Liver (tissue), 3 donors: ENCODE data around the gene MTHFD1L.
"Not testable (repeated sequence)": the region's sequence is repeated elsewhere in the genome, so short reads cannot be mapped to it uniquely, and the experiment has no call there.

Experiments
- CTCF ChIP-seq: fragments of 150-350 bp; IDR thresholded peaks from 2 replicates; pipeline ENCODE4 v1.5.1; 2017; ENCODE audit warnings: improper control_type of control experiment, low read depth, low read length; ENCODE audit not compliant: missing input control
- EGR1 ChIP-seq, 2 donors: IDR thresholded peaks; 2 replicates each; pipeline ENCODE4 v1.6.1; 2016 to 2018; ENCODE audit warnings: antibody characterized with exemption in 2 of 2, low read depth in 2 of 2
- FOXA1 ChIP-seq: IDR thresholded peaks from 2 replicates; pipeline ENCODE4 v1.6.1; 2016; ENCODE audit warnings: antibody characterized with exemption
- GABPA ChIP-seq, 2 donors: IDR thresholded peaks in 1 of 2; conservative IDR thresholded peaks in 1 of 2; 2 replicates each; pipeline ENCODE4 v1.6.1; 2016; ENCODE audit warnings: antibody characterized with exemption in 2 of 2, mild to moderate bottlenecking in 1 of 2, moderate library complexity in 1 of 2
- HNF4A ChIP-seq, 2 donors: conservative IDR thresholded peaks; 2 replicates each; pipeline ENCODE4 v1.6.1; 2016; ENCODE audit warnings: antibody characterized with exemption in 2 of 2, mild to moderate bottlenecking in 2 of 2
- JUND ChIP-seq, 2 donors: IDR thresholded peaks; 2 replicates each; pipeline ENCODE4 v1.6.1; 2016; ENCODE audit warnings: antibody characterized with exemption in 2 of 2
- RAD21 ChIP-seq, 2 donors: IDR thresholded peaks; 2 replicates each; pipeline ENCODE4 v1.6.1; 2016; ENCODE audit warnings: antibody characterized with exemption in 2 of 2, mild to moderate bottlenecking in 2 of 2
- RXRA ChIP-seq, 2 donors: IDR thresholded peaks; 2 replicates each; pipeline ENCODE4 v1.6.1; 2017 to 2018; ENCODE audit warnings: antibody characterized with exemption in 2 of 2, mild to moderate bottlenecking in 1 of 2
- SP1 ChIP-seq: IDR thresholded peaks from 2 replicates; pipeline ENCODE4 v1.6.1; 2018; ENCODE audit warnings: antibody characterized with exemption, mild to moderate bottlenecking
- TAF1 ChIP-seq: conservative IDR thresholded peaks from 2 replicates; pipeline ENCODE4 v1.6.1; 2016; ENCODE audit warnings: antibody characterized with exemption, mild to moderate bottlenecking
- YY1 ChIP-seq: IDR thresholded peaks from 2 replicates; pipeline ENCODE4 v1.6.1; 2016; ENCODE audit warnings: antibody characterized with exemption, mild to moderate bottlenecking
- TF ChIP-seq, protein P1 (sequence below): IDR thresholded peaks from 2 replicates; pipeline ENCODE4 v1.6.1; 2016; ENCODE audit warnings: antibody characterized with exemption, mild to moderate bottlenecking
- TF ChIP-seq, protein P2 (sequence below): IDR thresholded peaks from 2 replicates; pipeline ENCODE4 v1.6.1; 2016; ENCODE audit warnings: antibody characterized with exemption
- TF ChIP-seq, protein P3 (sequence below): IDR thresholded peaks from 2 replicates; pipeline ENCODE4 v1.6.1; 2016; ENCODE audit warnings: antibody characterized with exemption
- donor health status: healthy.
- donor health status: healthy.

DNA sequence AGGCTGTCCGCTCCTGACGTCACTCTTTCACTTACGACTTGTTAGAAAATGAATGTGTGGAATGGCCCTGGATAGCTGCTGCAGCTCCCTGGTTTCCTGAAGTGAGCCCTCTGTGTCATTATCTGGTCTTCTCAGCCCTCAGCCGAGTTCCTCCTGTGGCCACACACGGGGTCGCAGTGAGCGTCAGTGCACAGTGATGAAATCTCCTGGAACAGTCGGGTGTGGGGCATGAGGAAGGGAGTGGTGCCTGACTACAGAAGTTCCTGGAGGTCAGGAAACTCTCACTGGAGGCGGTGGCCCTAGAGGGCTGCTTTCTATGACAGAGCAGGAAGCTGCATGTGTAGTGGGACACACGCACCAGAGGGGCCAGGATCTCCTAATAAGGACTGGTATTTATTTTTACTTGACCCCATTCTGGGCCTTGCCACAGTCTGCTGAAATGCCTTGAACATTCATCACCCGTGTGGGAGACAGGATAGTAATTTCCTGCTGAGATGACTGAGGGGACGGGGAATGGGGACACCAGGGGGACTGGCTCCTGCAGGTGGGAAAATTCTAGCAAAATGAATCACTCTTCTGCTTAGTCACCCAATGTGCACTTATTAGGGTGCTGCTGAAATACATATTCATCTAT is 175.5 kb downstream of the MTHFD1L start:
- TF ChIP-seq CTCF (peak; percentile 6), RAD21 (IDR thresholded peaks at IDR 0.05) (peak; percentile 53 to 59), RXRA (IDR thresholded peaks at IDR 0.05) (peak; percentile 66 to 73), SP1 (peak; percentile 71), JUND (IDR thresholded peaks at IDR 0.05) (peak in 1 of 2 donors; percentile 18)
- TF ChIP-seq GABPA (IDR thresholded peaks at IDR 0.05 in 1 of 2, conservative IDR thresholded peaks at IDR 0.05 in 1 of 2); TAF1; YY1; EGR1 (IDR thresholded peaks at IDR 0.05; ENCODE audit: low read depth in 2 of 2); HNF4A (conservative IDR thresholded peaks at IDR 0.05); FOXA1: not testable (repeated sequence)
- TF ChIP-seq, protein P1, sequence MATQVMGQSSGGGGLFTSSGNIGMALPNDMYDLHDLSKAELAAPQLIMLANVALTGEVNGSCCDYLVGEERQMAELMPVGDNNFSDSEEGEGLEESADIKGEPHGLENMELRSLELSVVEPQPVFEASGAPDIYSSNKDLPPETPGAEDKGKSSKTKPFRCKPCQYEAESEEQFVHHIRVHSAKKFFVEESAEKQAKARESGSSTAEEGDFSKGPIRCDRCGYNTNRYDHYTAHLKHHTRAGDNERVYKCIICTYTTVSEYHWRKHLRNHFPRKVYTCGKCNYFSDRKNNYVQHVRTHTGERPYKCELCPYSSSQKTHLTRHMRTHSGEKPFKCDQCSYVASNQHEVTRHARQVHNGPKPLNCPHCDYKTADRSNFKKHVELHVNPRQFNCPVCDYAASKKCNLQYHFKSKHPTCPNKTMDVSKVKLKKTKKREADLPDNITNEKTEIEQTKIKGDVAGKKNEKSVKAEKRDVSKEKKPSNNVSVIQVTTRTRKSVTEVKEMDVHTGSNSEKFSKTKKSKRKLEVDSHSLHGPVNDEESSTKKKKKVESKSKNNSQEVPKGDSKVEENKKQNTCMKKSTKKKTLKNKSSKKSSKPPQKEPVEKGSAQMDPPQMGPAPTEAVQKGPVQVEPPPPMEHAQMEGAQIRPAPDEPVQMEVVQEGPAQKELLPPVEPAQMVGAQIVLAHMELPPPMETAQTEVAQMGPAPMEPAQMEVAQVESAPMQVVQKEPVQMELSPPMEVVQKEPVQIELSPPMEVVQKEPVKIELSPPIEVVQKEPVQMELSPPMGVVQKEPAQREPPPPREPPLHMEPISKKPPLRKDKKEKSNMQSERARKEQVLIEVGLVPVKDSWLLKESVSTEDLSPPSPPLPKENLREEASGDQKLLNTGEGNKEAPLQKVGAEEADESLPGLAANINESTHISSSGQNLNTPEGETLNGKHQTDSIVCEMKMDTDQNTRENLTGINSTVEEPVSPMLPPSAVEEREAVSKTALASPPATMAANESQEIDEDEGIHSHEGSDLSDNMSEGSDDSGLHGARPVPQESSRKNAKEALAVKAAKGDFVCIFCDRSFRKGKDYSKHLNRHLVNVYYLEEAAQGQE: peak; percentile 49
- TF ChIP-seq, protein P2, sequence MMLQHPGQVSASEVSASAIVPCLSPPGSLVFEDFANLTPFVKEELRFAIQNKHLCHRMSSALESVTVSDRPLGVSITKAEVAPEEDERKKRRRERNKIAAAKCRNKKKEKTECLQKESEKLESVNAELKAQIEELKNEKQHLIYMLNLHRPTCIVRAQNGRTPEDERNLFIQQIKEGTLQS: peak; percentile 44
- TF ChIP-seq, protein P3, sequence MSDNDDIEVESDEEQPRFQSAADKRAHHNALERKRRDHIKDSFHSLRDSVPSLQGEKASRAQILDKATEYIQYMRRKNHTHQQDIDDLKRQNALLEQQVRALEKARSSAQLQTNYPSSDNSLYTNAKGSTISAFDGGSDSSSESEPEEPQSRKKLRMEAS: not testable (repeated sequence)
